ENCODE data around the gene FAM210B.

DNA sequence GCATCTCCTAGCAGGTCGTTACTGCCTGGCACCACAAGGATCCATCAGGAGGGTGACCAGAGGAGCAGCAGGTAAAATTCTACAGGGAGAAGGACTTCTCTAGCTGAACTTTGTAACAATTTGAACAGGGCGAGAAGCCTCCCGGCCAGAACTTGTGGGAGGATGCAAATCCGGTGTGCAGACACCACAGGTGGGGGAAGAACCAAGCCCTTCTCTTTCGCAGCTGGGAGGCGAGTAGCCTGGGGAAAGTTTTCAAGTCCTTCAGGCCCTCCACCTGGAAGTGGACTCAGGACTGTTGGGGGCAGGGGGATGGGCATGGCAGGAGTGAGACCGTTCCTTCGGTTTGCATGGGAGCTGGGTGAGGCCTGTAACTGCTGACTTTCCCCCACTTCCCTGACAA is 42.7 kb upstream of the FAM210B start:
- TF ChIP-seq, protein P1, sequence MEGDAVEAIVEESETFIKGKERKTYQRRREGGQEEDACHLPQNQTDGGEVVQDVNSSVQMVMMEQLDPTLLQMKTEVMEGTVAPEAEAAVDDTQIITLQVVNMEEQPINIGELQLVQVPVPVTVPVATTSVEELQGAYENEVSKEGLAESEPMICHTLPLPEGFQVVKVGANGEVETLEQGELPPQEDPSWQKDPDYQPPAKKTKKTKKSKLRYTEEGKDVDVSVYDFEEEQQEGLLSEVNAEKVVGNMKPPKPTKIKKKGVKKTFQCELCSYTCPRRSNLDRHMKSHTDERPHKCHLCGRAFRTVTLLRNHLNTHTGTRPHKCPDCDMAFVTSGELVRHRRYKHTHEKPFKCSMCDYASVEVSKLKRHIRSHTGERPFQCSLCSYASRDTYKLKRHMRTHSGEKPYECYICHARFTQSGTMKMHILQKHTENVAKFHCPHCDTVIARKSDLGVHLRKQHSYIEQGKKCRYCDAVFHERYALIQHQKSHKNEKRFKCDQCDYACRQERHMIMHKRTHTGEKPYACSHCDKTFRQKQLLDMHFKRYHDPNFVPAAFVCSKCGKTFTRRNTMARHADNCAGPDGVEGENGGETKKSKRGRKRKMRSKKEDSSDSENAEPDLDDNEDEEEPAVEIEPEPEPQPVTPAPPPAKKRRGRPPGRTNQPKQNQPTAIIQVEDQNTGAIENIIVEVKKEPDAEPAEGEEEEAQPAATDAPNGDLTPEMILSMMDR (IDR thresholded peaks at IDR 0.05; ENCODE audit: low read length): no peak
- TF ChIP-seq EZH2phosphoT487 (IDR thresholded peaks at IDR 0.05; ENCODE audit: low read length): no peak
- TF ChIP-seq EZH2 (optimal IDR thresholded peaks at IDR 0.05; ENCODE audit: low read depth, low read length): no peak
